ENCODE data around the gene B3GNT3. TPM values are rescaled to one million over a fixed set of nuclear protein-coding genes. Genes with fewer than 3 reads are reported as not detected.

B3GNT3 gene
- total and polyA plus RNA-seq, 9 of the 15 experiments (the other 6 are each of a cell fraction or from before 2014, with no cell fraction given) = 0.06 to 0.11 (median 0.07) TPM; not detected in 6

DNA sequence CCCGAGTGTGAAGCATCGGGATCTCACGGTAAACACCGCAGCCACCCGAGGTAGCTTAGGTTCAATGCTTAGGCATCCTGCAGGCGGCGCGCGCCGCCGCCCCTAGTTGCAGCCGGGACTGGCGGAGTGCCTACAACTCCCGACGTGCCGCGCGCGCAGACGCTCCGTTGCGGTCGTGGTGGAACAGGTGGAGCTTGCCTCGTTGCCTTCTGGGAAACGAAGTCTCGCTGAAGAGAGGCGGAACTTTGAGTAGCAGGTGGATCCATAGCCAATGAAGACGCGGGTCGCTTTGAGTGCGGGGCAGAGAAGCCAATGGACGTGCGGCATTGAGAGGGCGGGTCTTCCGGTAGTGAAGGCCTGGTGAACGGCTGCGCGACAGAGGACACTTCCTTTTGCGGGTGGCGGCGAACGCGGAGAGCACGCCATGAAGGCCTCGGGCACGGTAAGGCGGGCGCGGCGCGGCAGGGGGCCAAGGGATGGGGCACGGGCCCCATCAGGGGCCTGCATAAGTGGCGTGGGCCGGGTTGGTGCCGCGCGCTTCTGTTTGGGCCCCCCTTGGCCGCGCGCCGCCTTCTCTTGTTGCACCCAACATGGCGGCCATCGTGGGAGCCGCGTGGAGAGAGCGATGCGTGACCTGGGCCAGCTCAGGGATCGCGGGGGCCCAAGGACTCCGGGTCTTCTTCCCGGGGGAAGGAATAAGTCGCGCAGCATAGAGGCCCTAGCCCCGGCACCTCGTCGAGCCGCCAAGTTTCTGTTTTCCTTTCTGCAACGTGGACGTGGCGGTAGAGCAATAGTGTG lies 64.8 kb downstream of the B3GNT3 start, which contains the start of gene RPL18A (continued):
- TF ChIP-seq, protein P1, sequence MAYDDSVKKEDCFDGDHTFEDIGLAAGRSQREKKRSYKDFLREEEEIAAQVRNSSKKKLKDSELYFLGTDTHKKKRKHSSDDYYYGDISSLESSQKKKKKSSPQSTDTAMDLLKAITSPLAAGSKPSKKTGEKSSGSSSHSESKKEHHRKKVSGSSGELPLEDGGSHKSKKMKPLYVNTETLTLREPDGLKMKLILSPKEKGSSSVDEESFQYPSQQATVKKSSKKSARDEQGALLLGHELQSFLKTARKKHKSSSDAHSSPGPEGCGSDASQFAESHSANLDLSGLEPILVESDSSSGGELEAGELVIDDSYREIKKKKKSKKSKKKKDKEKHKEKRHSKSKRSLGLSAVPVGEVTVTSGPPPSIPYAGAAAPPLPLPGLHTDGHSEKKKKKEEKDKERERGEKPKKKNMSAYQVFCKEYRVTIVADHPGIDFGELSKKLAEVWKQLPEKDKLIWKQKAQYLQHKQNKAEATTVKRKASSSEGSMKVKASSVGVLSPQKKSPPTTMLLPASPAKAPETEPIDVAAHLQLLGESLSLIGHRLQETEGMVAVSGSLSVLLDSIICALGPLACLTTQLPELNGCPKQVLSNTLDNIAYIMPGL (CRISPR knock-in tag; IDR thresholded peaks at IDR 0.05) = no peak; the same call in 1 of the 2 replicates
- TF ChIP-seq MAFK (IDR thresholded peaks at IDR 0.05; ENCODE audit: low read length) (no peak), ZBTB1 (CRISPR knock-in tag; IDR thresholded peaks at IDR 0.05; ENCODE audit: borderline replicate concordance, low read depth) (no peak), NFIC (IDR thresholded peaks at IDR 0.05) (peak; percentile 58; the same call in 1 of the 2 replicates), SIN3B (IDR thresholded peaks at IDR 0.05; ENCODE audit: low read depth) (peak; percentile 83), MCM3 (IDR thresholded peaks at IDR 0.05) (no peak), SRSF7 (optimal IDR thresholded peaks at IDR 0.05; ENCODE audit: low read depth, low read length) (no peak), EP400 (IDR thresholded peaks at IDR 0.05) (peak; percentile 99), LEF1 (IDR thresholded peaks at IDR 0.05) (no peak), HNRNPLL (IDR thresholded peaks at IDR 0.05; ENCODE audit: low read depth, low read length, poor library complexity, severe bottlenecking) (peak; percentile 75), PML (IDR thresholded peaks at IDR 0.05; ENCODE audit: low read length) (peak; percentile 82; the same call in 1 of the 2 replicates), BRD9 (IDR thresholded peaks at IDR 0.05; ENCODE audit: low read depth, partially characterized antibody) (no peak), MEIS2 (IDR thresholded peaks at IDR 0.05; ENCODE audit: partially characterized antibody) (no peak), SMAD1 (IDR thresholded peaks at IDR 0.05; ENCODE audit: low read depth, low read length, partially characterized antibody) (peak; percentile 83), ZNF212 (CRISPR knock-in tag; IDR thresholded peaks at IDR 0.05) (no peak), ZFP36 (IDR thresholded peaks at IDR 0.05; ENCODE audit: low read depth, low read length, partially characterized antibody) (no peak), NELFE (IDR thresholded peaks at IDR 0.05; ENCODE audit: insufficient read depth, insufficient read length) (no peak), GATAD2B (IDR thresholded peaks at IDR 0.05; ENCODE audit: borderline replicate concordance) (no peak), ZNF561 (CRISPR knock-in tag; conservative IDR thresholded peaks at IDR 0.05) (no peak), DACH1 (IDR thresholded peaks at IDR 0.05; ENCODE audit: partially characterized antibody) (no peak), ZFP30 (CRISPR knock-in tag; IDR thresholded peaks at IDR 0.05; ENCODE audit: borderline replicate concordance) (no peak), SAFB2 (IDR thresholded peaks at IDR 0.05; ENCODE audit: borderline replicate concordance, low read depth, low read length, severe bottlenecking) (no peak)
- TF ChIP-seq, protein P2, sequence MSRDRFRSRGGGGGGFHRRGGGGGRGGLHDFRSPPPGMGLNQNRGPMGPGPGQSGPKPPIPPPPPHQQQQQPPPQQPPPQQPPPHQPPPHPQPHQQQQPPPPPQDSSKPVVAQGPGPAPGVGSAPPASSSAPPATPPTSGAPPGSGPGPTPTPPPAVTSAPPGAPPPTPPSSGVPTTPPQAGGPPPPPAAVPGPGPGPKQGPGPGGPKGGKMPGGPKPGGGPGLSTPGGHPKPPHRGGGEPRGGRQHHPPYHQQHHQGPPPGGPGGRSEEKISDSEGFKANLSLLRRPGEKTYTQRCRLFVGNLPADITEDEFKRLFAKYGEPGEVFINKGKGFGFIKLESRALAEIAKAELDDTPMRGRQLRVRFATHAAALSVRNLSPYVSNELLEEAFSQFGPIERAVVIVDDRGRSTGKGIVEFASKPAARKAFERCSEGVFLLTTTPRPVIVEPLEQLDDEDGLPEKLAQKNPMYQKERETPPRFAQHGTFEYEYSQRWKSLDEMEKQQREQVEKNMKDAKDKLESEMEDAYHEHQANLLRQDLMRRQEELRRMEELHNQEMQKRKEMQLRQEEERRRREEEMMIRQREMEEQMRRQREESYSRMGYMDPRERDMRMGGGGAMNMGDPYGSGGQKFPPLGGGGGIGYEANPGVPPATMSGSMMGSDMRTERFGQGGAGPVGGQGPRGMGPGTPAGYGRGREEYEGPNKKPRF (IDR thresholded peaks at IDR 0.05; ENCODE audit: low read depth, low read length) = no peak
- TF ChIP-seq, protein P3, sequence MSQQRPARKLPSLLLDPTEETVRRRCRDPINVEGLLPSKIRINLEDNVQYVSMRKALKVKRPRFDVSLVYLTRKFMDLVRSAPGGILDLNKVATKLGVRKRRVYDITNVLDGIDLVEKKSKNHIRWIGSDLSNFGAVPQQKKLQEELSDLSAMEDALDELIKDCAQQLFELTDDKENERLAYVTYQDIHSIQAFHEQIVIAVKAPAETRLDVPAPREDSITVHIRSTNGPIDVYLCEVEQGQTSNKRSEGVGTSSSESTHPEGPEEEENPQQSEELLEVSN (IDR thresholded peaks at IDR 0.05; ENCODE audit: borderline replicate concordance in 1 of 2, extremely low read depth in 1 of 2, insufficient read depth in 1 of 2, insufficient read length in 1 of 2, low read depth in 1 of 2, low read length in 1 of 2, poor library complexity in 1 of 2, severe bottlenecking in 1 of 2) = no peak

Data from K562 (cell line).